ENCODE measurements around the gene NPAS3. TPM values are rescaled to one million over a fixed set of nuclear protein-coding genes. Genes with fewer than 3 reads are reported as not detected.

The NPAS3 gene
- total and polyA plus RNA-seq, 2 of the 13 experiments (the other 11 are each of a cell fraction or from before 2014, with no cell fraction given): not detected

DNA sequence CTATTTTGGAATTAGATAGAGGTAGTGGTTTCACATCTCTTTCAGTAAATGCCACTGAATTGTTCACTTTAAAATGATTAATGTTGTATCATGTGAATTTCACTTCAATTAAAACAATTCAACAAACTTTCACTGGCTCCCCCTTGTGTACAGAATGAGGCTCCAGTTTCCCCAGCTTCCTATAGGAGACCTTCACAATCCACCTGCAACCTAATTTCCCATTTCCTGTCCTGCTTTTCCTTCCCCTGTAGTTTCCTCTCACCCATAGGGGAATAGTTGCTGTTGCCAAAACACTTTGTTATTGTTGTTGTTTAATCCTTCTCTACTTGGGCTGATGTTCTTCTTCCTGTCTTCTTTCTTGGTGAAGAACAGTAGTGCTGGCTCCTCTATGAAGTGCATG is 59.8 kb downstream of the NPAS3 start:
- in situ Hi-C loops (cut with HindIII; ENCODE audit: extremely low pct_ligation_motif_present, low pct_unique_long_range_greater_than_20kb) (no loop called here), intact Hi-C loops (cut with micrococcal nuclease; ENCODE audit: unreplicated experiment) (loop anchor here (5.0 kb wide), 1 partner anchor 421 kb away; no protein-coding TSS in a partner anchor)
- ChIA-PET CTCF (ENCODE audit: low intra/inter-chr PET ratio, low total read pairs) (no interaction called here), POLR2A (no interaction called here)
- BruUV-seq (replicated peaks): no TSS peak
- Histone ChIP-seq H2AFZ (ENCODE audit: low read length) (no peak overlapping the region), H3K4me2 (ENCODE audit: low read depth, low read length) (no peak overlapping the region), H3K9me3 (ENCODE audit: low read length) (peaks cover 52% of the 10 kb centered on the region), H3K36me3 (replicated peaks in 1 of 2; ENCODE audit: control insufficient read depth in 1 of 2, insufficient read depth in 2 of 2, low read length in 2 of 2) (no peaks in the 10 kb centered on the region), H4K20me1 (ENCODE audit: insufficient read depth, low read length) (no peaks in the 10 kb centered on the region), H3K9ac (ENCODE audit: insufficient read depth, low read depth, low read length) (no peak overlapping the region), H3K79me2 (ENCODE audit: insufficient read depth, low read length) (no peaks in the 10 kb centered on the region), H3K27ac (ENCODE audit: extremely low read length, insufficient read depth, low read length) (no peak overlapping the region), H3K4me1 (ENCODE audit: insufficient read depth, low read length) (no peaks in the 10 kb centered on the region), H3K4me3 (replicated peaks in 1 of 3; ENCODE audit: insufficient read depth in 1 of 3, low read depth in 2 of 3, low read length in 3 of 3) (no peak overlapping the region), H3K27me3 (ENCODE audit: control insufficient read depth in 1 of 2, insufficient read depth in 2 of 2, low read length in 2 of 2) (no peaks in the 10 kb centered on the region; a peak in 1 of 5 replicates)
- FAIRE-seq: no peak
- ATAC-seq: no peak
- DNase-seq (ENCODE audit: low spot score): no peak
- peak; percentile 25 for TF ChIP-seq HNRNPK (IDR thresholded peaks at IDR 0.05; ENCODE audit: low read depth, low read length, poor library complexity, severe bottlenecking)
- TF ChIP-seq, protein P1, sequence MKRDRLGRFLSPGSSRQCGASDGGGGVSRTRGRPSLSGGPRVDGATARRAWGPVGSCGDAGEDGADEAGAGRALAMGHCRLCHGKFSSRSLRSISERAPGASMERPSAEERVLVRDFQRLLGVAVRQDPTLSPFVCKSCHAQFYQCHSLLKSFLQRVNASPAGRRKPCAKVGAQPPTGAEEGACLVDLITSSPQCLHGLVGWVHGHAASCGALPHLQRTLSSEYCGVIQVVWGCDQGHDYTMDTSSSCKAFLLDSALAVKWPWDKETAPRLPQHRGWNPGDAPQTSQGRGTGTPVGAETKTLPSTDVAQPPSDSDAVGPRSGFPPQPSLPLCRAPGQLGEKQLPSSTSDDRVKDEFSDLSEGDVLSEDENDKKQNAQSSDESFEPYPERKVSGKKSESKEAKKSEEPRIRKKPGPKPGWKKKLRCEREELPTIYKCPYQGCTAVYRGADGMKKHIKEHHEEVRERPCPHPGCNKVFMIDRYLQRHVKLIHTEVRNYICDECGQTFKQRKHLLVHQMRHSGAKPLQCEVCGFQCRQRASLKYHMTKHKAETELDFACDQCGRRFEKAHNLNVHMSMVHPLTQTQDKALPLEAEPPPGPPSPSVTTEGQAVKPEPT (CRISPR knock-in tag; IDR thresholded peaks at IDR 0.05; ENCODE audit: low read depth): no peak
- TF ChIP-seq PHF5A (CRISPR knock-in tag; IDR thresholded peaks at IDR 0.05; ENCODE audit: low read depth, unreplicated experiment): no peak

GRCh38 chr14:33009673-33010072 is 71.0 kb downstream of the NPAS3 start:
- no peak overlapping the region for H3K4me2 ChIP-seq (ENCODE audit: low read depth, low read length)
- BruUV-seq (replicated peaks): no TSS peak
- H3K9ac ChIP-seq (ENCODE audit: insufficient read depth, low read depth, low read length): no peak overlapping the region
- 2% methylated on average over 3 of the region's 3 CpGs for WGBS (ENCODE audit: low lambda C conversion rate)
- H3K4me1 ChIP-seq (ENCODE audit: insufficient read depth, low read length): no peaks in the 10 kb centered on the region
- 0 out of 2 replicates have a peak, but pooled peaks cover 3% of the 10 kb centered on the region for H3K9me3 ChIP-seq (ENCODE audit: low read length)
- no peaks in the 10 kb centered on the region for H3K79me2 ChIP-seq (ENCODE audit: insufficient read depth, low read length)
- no peak overlapping the region for H3K4me3 ChIP-seq (replicated peaks in 1 of 3; ENCODE audit: insufficient read depth in 1 of 3, low read depth in 2 of 3, low read length in 3 of 3)
- DNase-seq (ENCODE audit: low spot score) (no peak), ATAC-seq (no peak), FAIRE-seq (no peak)
- in situ Hi-C loops (cut with HindIII; ENCODE audit: extremely low pct_ligation_motif_present, low pct_unique_long_range_greater_than_20kb): no loop called here
- no peak overlapping the region for H3K27ac ChIP-seq (ENCODE audit: extremely low read length, insufficient read depth, low read length)
- ChIA-PET CTCF (ENCODE audit: low intra/inter-chr PET ratio, low total read pairs) (no interaction called here), POLR2A (no interaction called here)
- no peaks in the 10 kb centered on the region for H3K36me3 ChIP-seq (replicated peaks in 1 of 2; ENCODE audit: control insufficient read depth in 1 of 2, insufficient read depth in 2 of 2, low read length in 2 of 2)
- no peaks in the 10 kb centered on the region for H3K27me3 ChIP-seq (ENCODE audit: control insufficient read depth in 1 of 2, insufficient read depth in 2 of 2, low read length in 2 of 2)
- intact Hi-C loops (cut with micrococcal nuclease; ENCODE audit: unreplicated experiment): no loop called here
- no peaks in the 10 kb centered on the region for H4K20me1 ChIP-seq (ENCODE audit: insufficient read depth, low read length)
- H2AFZ ChIP-seq (ENCODE audit: low read length): no peak overlapping the region
- TF ChIP-seq CC2D1A (CRISPR knock-in tag; IDR thresholded peaks at IDR 0.05) (no peak), GABPA (IDR thresholded peaks at IDR 0.05; ENCODE audit: low read depth, low read length) (no peak), GABPA (CRISPR knock-in tag; IDR thresholded peaks at IDR 0.05; ENCODE audit: low read depth) (no peak), CENPBD1 (CRISPR knock-in tag; IDR thresholded peaks at IDR 0.05; ENCODE audit: borderline replicate concordance, low read depth) (no peak), DNMT1 (CRISPR knock-in tag; IDR thresholded peaks at IDR 0.05) (no peak), PPARG (CRISPR knock-in tag; conservative IDR thresholded peaks at IDR 0.05) (no peak), BORCS8-MEF2B (CRISPR knock-in tag; IDR thresholded peaks at IDR 0.05) (no peak)

All from HepG2 (cell line).